Choroid plexus epithelial cell (primary cell): ENCODE results near the gene SLC38A1.

Source experiments
- DNase-seq: peaks from one replicate; pipeline ENCODE4 v3.0.0-alpha.2; 2010; ENCODE audit warnings: low read depth
- H3K4me3 ChIP-seq: 2 replicates; pipeline ENCODE4 v1.5.1; 2011; ENCODE audit warnings: low read depth, mild to moderate bottlenecking, control low read depth, low read length, moderate library complexity
- TF ChIP-seq, protein P1 (sequence below): conservative IDR thresholded peaks from 2 replicates; pipeline ENCODE4 v1.5.1; 2011; ENCODE audit warnings: low read depth, mild to moderate bottlenecking, control low read depth, inconsistent platforms, low read length, moderate library complexity

Gene SLC38A1

GRCh38 chr12:46265102-46265501, 3.7 kb downstream of the SLC38A1 start:
- TF ChIP-seq, protein P1, sequence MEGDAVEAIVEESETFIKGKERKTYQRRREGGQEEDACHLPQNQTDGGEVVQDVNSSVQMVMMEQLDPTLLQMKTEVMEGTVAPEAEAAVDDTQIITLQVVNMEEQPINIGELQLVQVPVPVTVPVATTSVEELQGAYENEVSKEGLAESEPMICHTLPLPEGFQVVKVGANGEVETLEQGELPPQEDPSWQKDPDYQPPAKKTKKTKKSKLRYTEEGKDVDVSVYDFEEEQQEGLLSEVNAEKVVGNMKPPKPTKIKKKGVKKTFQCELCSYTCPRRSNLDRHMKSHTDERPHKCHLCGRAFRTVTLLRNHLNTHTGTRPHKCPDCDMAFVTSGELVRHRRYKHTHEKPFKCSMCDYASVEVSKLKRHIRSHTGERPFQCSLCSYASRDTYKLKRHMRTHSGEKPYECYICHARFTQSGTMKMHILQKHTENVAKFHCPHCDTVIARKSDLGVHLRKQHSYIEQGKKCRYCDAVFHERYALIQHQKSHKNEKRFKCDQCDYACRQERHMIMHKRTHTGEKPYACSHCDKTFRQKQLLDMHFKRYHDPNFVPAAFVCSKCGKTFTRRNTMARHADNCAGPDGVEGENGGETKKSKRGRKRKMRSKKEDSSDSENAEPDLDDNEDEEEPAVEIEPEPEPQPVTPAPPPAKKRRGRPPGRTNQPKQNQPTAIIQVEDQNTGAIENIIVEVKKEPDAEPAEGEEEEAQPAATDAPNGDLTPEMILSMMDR: no peak
- DNase-seq: no peak
- no peak overlapping the region for H3K4me3 ChIP-seq

- H3K4me3 ChIP-seq: no peak overlapping the region
- DNase-seq: peak; percentile 89
- TF ChIP-seq, protein P1: no peak
Observed at GRCh38 chr12:46264057-46264456, 4.8 kb downstream of the SLC38A1 start.

DNA sequence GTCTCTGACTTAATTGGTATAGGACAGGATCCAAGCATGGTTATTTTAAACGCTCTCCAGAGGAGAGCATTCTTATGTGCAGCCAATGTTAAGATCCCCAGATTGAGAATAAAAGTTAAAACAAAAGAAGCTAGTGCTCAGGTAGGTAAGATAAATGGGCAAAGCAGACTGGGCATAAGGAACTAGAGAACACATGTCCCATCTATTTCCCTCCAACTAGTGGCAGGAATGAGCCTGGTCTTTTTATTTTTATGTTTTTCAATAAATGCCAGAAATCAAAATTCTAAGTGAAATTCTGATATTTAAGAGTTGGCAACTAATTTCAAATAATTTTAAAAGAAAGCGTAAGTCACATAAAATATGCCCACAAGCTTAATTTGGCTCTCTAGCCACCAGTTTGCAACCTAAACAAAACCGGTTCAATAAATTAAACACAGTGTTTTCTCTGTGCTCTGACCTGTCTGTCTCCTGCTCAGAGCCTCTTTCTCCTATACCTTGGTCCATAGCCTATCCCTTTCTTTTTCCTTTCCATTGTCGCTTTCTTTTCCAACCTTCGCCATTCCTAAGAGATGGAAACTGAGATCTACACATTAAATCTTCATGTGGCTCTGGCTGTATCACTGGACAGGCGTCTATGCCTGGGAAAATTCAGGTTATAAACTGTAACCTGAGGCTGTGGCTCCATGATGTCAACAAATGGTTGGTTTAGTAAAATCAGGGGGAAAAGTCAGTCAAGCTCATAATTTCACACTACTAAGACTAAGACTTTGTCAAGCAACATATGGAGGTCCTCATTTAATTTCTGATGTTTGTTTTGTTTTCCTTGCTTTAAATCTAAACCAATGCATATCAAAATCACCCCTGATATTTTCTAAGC, 5.5 kb downstream of the SLC38A1 start:
- H3K4me3 ChIP-seq: no peak overlapping the region
- TF ChIP-seq, protein P1: peak; percentile 34
- no peak for DNase-seq

DNA sequence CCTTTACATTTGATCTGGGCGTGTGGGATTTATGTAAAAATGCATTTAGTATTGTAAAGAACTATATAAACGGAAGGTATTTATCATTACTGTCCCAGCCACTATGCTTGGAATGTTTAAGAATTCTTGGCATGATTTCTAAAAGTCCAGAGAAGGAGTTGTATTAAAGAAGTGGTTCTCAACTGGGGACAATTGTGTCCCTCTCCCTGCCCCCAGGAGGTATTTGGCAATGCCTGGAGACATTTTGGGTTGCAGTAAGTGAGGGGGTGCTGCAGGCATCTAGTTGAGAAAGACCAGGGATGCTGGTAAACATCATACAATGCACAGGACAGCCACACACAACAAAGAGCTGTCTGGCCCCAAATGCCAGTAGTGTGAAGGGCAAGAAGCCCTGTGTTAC, 7.2 kb downstream of the SLC38A1 start:
- no peak overlapping the region for H3K4me3 ChIP-seq
- TF ChIP-seq, protein P1: no peak
- DNase-seq: no peak

GRCh38 chr12:46260913-46261476, 7.8 kb downstream of the SLC38A1 start:
- DNase-seq: no peak
- TF ChIP-seq, protein P1: no peak
- H3K4me3 ChIP-seq: no peak overlapping the region

- peak; percentile 74 for DNase-seq
- TF ChIP-seq, protein P1: no peak
- H3K4me3 ChIP-seq: no peak overlapping the region
Observed at GRCh38 chr12:46260124-46260912, 8.5 kb downstream of the SLC38A1 start.
